Renal cortex interstitium (tissue), 11 donors: ENCODE data around the gene CHAD. TPM values are rescaled to one million over a fixed set of nuclear protein-coding genes. Genes with fewer than 3 reads are reported as not detected.
"Not testable (repeated sequence)": the region's sequence is repeated elsewhere in the genome, so short reads cannot be mapped to it uniquely, and the experiment has no call there.

ENCODE experiments used
- DNase-seq, 11 donors: peaks; one replicate each; pipeline ENCODE4 v3.0.0-alpha.2; 2013; ENCODE audit warnings: low read depth in 9 of 11, low spot score in 4 of 11; ENCODE audit errors: extremely low read depth in 1 of 11
- polyA plus RNA-seq, 3 donors: library from polyadenylated mRNA; unstranded; fragments of 120-200 nt; gene quantifications; one replicate each; pipeline ENCODE4 v1.2.1, GENCODE V29; 2013; ENCODE audit not compliant: insufficient read length in 3 of 3

The CHAD gene
- polyA plus RNA-seq, 3 donors = 2.1 to 5.4 (median 2.2) TPM

- no peak for DNase-seq
These were observed 45.9 kb downstream of the CHAD start for GRCh38 chr17:50422738-50423137.

DNA sequence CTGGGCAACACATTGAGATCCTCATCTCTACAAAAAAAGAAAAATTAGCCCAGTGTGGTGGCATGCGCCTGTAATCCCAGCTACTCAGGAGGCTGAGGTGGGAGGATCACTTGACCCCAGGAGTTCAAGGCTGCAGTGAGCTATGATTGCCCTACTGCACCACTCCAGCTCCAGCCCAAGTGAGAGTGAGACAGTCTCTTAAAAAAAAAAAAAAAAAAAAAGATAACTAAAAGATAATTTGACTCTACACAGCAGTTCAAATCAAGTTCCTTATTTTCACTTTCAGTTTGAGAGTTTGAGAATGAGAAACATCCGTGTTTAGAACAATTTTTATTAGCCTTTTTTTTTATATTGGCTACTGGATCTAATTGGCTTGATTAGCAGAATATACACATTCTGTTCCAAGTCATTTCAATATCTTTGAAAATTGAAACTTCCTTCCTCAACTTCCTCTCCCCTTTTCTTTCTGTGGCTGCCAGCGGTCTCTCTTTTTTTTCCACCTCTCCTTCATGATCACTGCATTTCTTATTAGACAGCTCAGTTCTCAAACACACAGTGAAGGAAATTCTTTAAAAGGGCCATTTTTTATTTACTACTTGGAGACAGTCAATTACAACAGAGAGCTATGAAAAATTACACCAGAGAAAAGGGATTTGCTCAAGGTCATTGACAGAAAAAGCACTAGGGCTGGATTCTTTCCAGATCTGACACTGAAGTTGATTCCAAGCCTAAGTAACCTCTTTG lies 47.2 kb downstream of the CHAD start:
- no peak for DNase-seq

DNA sequence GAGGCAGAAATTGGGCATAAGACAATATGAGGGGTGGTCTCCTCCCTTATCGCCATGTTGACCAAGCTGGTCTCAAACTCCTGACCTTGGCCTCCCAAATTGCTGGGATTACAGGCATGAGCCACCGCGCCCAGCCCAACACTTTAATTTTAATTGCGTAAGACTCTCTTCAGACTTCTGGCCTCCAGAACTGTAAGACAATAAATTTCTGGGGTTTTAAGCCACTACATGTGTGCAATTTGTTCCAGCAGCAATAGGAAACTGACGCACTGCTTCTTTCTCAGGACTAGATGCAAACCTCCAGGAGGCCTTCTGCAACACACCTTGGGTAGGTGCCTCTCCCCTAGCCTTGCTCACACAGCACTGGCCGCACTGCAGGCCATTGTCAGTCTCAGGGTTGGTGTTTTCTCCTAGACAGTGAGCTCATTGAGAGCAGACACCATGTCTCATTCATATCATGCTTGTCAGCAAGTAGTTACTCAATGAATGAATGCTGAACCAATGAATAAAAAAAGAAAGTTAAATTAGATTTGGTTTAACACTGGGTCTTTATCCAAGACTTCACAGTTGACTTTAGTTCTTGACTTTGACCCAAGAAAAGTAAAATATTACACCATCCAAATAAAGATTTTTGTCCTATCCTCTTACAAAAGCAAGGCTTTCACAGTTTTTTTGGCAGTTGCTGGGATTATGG lies 48.1 kb downstream of the CHAD start:
- DNase-seq = no peak

DNA sequence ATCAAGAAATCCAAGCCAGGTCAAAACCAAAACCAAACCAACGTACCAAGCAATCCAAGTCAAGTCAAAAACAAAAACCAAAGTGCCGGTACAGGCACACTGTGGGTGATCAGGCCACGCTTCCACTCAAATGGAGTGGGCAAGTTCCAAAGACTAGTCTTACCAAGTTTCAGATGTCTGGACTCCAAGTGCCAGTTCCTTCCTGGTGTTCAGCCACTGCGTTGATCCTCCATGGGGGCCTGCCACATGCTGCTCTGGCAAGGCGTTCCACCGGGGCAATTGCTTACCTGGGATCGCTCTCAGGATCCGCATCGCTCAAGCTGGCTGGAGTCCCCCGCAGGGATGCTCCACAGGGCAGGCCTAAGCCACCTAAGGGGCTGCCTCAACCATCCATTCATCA lies 49.1 kb downstream of the CHAD start:
- not testable (repeated sequence) for DNase-seq

DNA sequence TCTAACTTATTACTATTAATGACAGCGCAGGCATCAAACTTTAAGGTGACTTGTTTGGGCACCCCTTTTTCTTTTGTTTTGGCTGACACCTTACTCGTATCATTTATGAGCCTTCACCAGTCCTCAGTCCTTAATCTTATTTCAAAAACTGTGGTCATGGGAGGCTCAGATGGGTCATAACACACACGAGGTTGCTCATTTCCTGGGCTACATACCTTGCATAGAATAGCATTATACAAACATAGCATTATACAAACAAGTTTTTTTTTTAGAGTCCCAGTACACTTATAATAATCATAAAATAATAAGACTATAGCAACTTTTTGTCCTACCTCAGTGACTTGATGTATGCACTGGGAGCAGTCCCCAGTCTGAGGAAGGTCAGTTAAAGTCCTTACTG lies 53.9 kb downstream of the CHAD start:
- DNase-seq = no peak

Other genes with a start within 250 kb of the CHAD start
- gene TMEM92, start 194.4 kb downstream of the CHAD start, polyA plus RNA-seq = 1 to 10 TPM; 1.7 to 3.3 (median 3.1) TPM
- 10 to 100 TPM; 15.6 to 29.2 (median 25.7) TPM for gene XYLT2, start 122.8 kb downstream of the CHAD start, polyA plus RNA-seq
- gene MRPL27, start 95.7 kb downstream of the CHAD start, polyA plus RNA-seq = 10 to 100 TPM; 71.1 to 81.8 (median 74.9) TPM
- gene EME1, start 95.7 kb downstream of the CHAD start, polyA plus RNA-seq = 10 to 100 TPM in 1 of 3 donors, 1 to 10 TPM in 2; 8.6 to 11.0 (median 9.5) TPM
- gene LRRC59, start 71.4 kb downstream of the CHAD start, polyA plus RNA-seq = 10 to 100 TPM; 54.4 to 68.9 (median 64.5) TPM
- gene ACSF2, start 42.7 kb downstream of the CHAD start, polyA plus RNA-seq = 100 to 1,000 TPM in 2 of 3 donors, 10 to 100 TPM in 1; 97.8 to 112 (median 110) TPM
- 10 to 100 TPM; 46.9 to 62.7 (median 48.7) TPM for gene RSAD1, start 10.0 kb upstream of the CHAD start, polyA plus RNA-seq
- 1 to 10 TPM; 1.4 to 3.3 (median 2.2) TPM for gene MYCBPAP, start 39.6 kb upstream of the CHAD start, polyA plus RNA-seq
- gene EPN3, start 63.9 kb upstream of the CHAD start, polyA plus RNA-seq = 10 to 100 TPM in 2 of 3 donors, 1 to 10 TPM in 1; 5.9 to 15.0 (median 13.4) TPM
- gene SPATA20, start 78.3 kb upstream of the CHAD start, polyA plus RNA-seq = 10 to 100 TPM; 49.4 to 69.7 (median 55.5) TPM
- 1 to 10 TPM; 6.9 to 8.7 (median 8.3) TPM for gene CACNA1G, start 91.8 kb upstream of the CHAD start, polyA plus RNA-seq
- 10 to 100 TPM; 10.5 to 15.5 (median 12.9) TPM for gene ABCC3, start 166.0 kb upstream of the CHAD start, polyA plus RNA-seq
- gene ANKRD40, start 239.0 kb upstream of the CHAD start, polyA plus RNA-seq = 10 to 100 TPM; 41.5 to 48.9 (median 43.0) TPM